DOHH2 (cell line): ENCODE results near the gene NAP1L5.

Experiments
- H3F3A ChIP-seq: fragments of 200-600 bp; sonication (generic), shearing (Covaris generic); 2 replicates; pipeline ENCODE4 v1.6.0; 2016; ENCODE audit warnings: antibody characterized with exemption, mild to moderate bottlenecking; ENCODE audit not compliant: control insufficient read depth, insufficient read depth
- H3K27ac ChIP-seq: fragments of 200-600 bp; sonication (generic); 2 replicates; pipeline ENCODE4 v1.5.1; 2014; ENCODE audit warnings: low read depth, mild to moderate bottlenecking, low read length, moderate library complexity
- H3K27me3 ChIP-seq: fragments of 200-600 bp; sonication (generic); 2 replicates; pipeline ENCODE4 v1.6.1; 2014; ENCODE audit warnings: mild to moderate bottlenecking, low read length, mixed read lengths; ENCODE audit not compliant: control insufficient read depth
- H3K36me3 ChIP-seq: fragments of 200-600 bp; sonication (generic); 2 replicates; pipeline ENCODE4 v1.6.1; 2014; ENCODE audit warnings: mild to moderate bottlenecking, low read length, moderate library complexity, mixed read lengths; ENCODE audit not compliant: control insufficient read depth
- H3K4me1 ChIP-seq: fragments of 200-600 bp; sonication (generic); 2 replicates; pipeline ENCODE4 v1.6.1; 2014; ENCODE audit warnings: mild to moderate bottlenecking, low read length, mixed read lengths; ENCODE audit not compliant: control insufficient read depth
- H3K4me2 ChIP-seq: fragments of 200-600 bp; sonication (generic); 2 replicates; pipeline ENCODE4 v1.6.0; 2014; ENCODE audit warnings: mild to moderate bottlenecking, low read length, moderate library complexity
- H3K4me3 ChIP-seq: fragments of 200-600 bp; sonication (generic); 2 replicates; pipeline ENCODE4 v1.5.1; 2014; ENCODE audit warnings: mild to moderate bottlenecking, low read length, mixed read lengths
- H3K79me2 ChIP-seq: fragments of 200-600 bp; sonication (generic); 2 replicates; pipeline ENCODE4 v1.6.1; 2014; ENCODE audit warnings: mild to moderate bottlenecking, low read length, mixed read lengths; ENCODE audit not compliant: control insufficient read depth
- H3K9me2 ChIP-seq: fragments of 200-600 bp; sonication (generic); replicated peaks from 2 replicates; pipeline ENCODE4 v1.6.1; 2014; ENCODE audit warnings: mild to moderate bottlenecking, low read length, mixed read lengths; ENCODE audit not compliant: control insufficient read depth
- H3K9me3 ChIP-seq: fragments of 200-600 bp; sonication (generic); 2 replicates; pipeline ENCODE4 v1.6.1; 2014; ENCODE audit warnings: antibody characterized with exemption, low read length, mixed read lengths; ENCODE audit not compliant: control insufficient read depth, insufficient read depth
- H4K20me1 ChIP-seq: fragments of 200-600 bp; sonication (generic); 2 replicates; pipeline ENCODE4 v1.6.0; 2014; ENCODE audit warnings: low read depth, mild to moderate bottlenecking, antibody characterized with exemption, low read length, moderate library complexity; ENCODE audit not compliant: control insufficient read depth, insufficient read depth
- CTCF ChIP-seq: fragments of 200-600 bp; sonication (generic); IDR thresholded peaks from one replicate; pipeline ENCODE4 v1.5.1; 2014; ENCODE audit warnings: antibody characterized with exemption, mild to moderate bottlenecking, low read depth, low read length; ENCODE audit not compliant: poor library complexity, severe bottlenecking
- EZH2phosphoT487 ChIP-seq: fragments of 200-600 bp; sonication (generic); IDR thresholded peaks from 2 replicates; pipeline ENCODE4 v1.6.1; 2017; ENCODE audit warnings: borderline replicate concordance, mild to moderate bottlenecking, antibody characterized with exemption, low read length, moderate library complexity, mixed read lengths

Gene NAP1L5

GRCh38 chr4:88729146-88729760, 31.6 kb upstream of the NAP1L5 start:
- Histone ChIP-seq H3K9me3 (no peaks in the 10 kb centered on the region), H3K27ac (no peak overlapping the region), H3K9me2 (no peaks in the 10 kb centered on the region), H3K4me2 (no peak overlapping the region), H3K36me3 (no peaks in the 10 kb centered on the region), H4K20me1 (no peaks in the 10 kb centered on the region), H3K27me3 (no peaks in the 10 kb centered on the region), H3F3A (no peaks in the 10 kb centered on the region), H3K79me2 (no peaks in the 10 kb centered on the region), H3K4me3 (no peak overlapping the region), H3K4me1 (no peaks in the 10 kb centered on the region)
- TF ChIP-seq CTCF (no peak), EZH2phosphoT487 (no peak)

- no peaks in the 10 kb centered on the region for H3K27me3 ChIP-seq
- H3K79me2 ChIP-seq, result no peaks in the 10 kb centered on the region
- H3K36me3 ChIP-seq, result no peaks in the 10 kb centered on the region
- H3K4me2 ChIP-seq, result no peak overlapping the region
- no peaks in the 10 kb centered on the region for H3K9me2 ChIP-seq
- H3K4me3 ChIP-seq, result no peak overlapping the region
- H3K9me3 ChIP-seq, result no peaks in the 10 kb centered on the region
- no peaks in the 10 kb centered on the region for H3F3A ChIP-seq
- H3K4me1 ChIP-seq, result no peaks in the 10 kb centered on the region
- TF ChIP-seq CTCF (no peak), EZH2phosphoT487 (no peak)
- H3K27ac ChIP-seq, result no peak overlapping the region
- H4K20me1 ChIP-seq, result no peaks in the 10 kb centered on the region
Measured at GRCh38 chr4:88728146-88728545, 30.5 kb upstream of the NAP1L5 start.

- no peaks in the 10 kb centered on the region for H4K20me1 ChIP-seq
- no peak overlapping the region for H3K4me2 ChIP-seq
- H3K27ac ChIP-seq, result no peak overlapping the region
- H3K36me3 ChIP-seq, result no peaks in the 10 kb centered on the region
- H3K9me2 ChIP-seq, result no peaks in the 10 kb centered on the region
- H3K27me3 ChIP-seq, result no peaks in the 10 kb centered on the region
- no peaks in the 10 kb centered on the region for H3K9me3 ChIP-seq
- H3F3A ChIP-seq, result no peaks in the 10 kb centered on the region
- no peaks in the 10 kb centered on the region for H3K4me1 ChIP-seq
- no peak overlapping the region for H3K4me3 ChIP-seq
- TF ChIP-seq CTCF, result no peak
- no peak for TF ChIP-seq EZH2phosphoT487
- no peaks in the 10 kb centered on the region for H3K79me2 ChIP-seq
Measured at GRCh38 chr4:88725986-88726385, 28.4 kb upstream of the NAP1L5 start.

GRCh38 chr4:88725143-88725542, 27.5 kb upstream of the NAP1L5 start:
- TF ChIP-seq EZH2phosphoT487 (no peak), CTCF (no peak)
- Histone ChIP-seq H3F3A (no peaks in the 10 kb centered on the region), H3K79me2 (no peaks in the 10 kb centered on the region), H3K36me3 (no peaks in the 10 kb centered on the region), H3K4me3 (no peak overlapping the region), H3K4me2 (no peak overlapping the region), H3K4me1 (no peaks in the 10 kb centered on the region), H3K27ac (no peak overlapping the region), H3K9me2 (no peaks in the 10 kb centered on the region), H4K20me1 (no peaks in the 10 kb centered on the region), H3K9me3 (no peaks in the 10 kb centered on the region), H3K27me3 (no peaks in the 10 kb centered on the region)
